Activated CD8-positive, alpha-beta T cell treated with anti-CD3 and anti-CD28 coated beads for 36 hours (primary cell): ENCODE data around the gene SLC2A10. TPM values are rescaled to one million over a fixed set of nuclear protein-coding genes. Genes with fewer than 3 reads are reported as not detected.

Experiments used
- ATAC-seq: fragments of 200-7000 bp; cut with Tn5 transposase; one replicate; pipeline ENCODE4 v1.10.0; 2021; ENCODE audit warnings: mild to moderate bottlenecking, moderate library complexity
- CTCF ChIA-PET: fragments of 350-600 bp; sonication (Branson Sonifier 250); formaldehyde crosslinking; loops from one replicate; lab custom pipeline; 2021; ENCODE audit warnings: antibody characterized with exemption; lab: Charles Lee
- POLR2A ChIA-PET: fragments of 350-600 bp; sonication (Branson Sonifier 250); formaldehyde crosslinking; loops from one replicate; lab custom pipeline; 2021; ENCODE audit warnings: antibody characterized with exemption; lab: Charles Lee
- DNase-seq: peaks from one replicate; pipeline ENCODE4 v3.0.0-alpha.2; 2020
- H3K27ac Mint-ChIP-seq: one replicate; pipeline ENCODE4 v1.8.0; 2021; ENCODE audit warnings: mild to moderate bottlenecking, mixed read lengths
- H3K27me3 Mint-ChIP-seq: one replicate; pipeline ENCODE4 v1.8.0; 2021; ENCODE audit warnings: mixed read lengths
- H3K36me3 Mint-ChIP-seq: one replicate; pipeline ENCODE4 v1.8.0; 2021; ENCODE audit warnings: low read depth, mixed read lengths
- H3K4me1 Mint-ChIP-seq: one replicate; pipeline ENCODE4 v1.8.0; 2021; ENCODE audit warnings: low read depth, mixed read lengths
- H3K4me3 Mint-ChIP-seq: one replicate; pipeline ENCODE4 v1.8.0; 2021; ENCODE audit warnings: mild to moderate bottlenecking, moderate library complexity, mixed read lengths
- H3K9me3 Mint-ChIP-seq: one replicate; pipeline ENCODE4 v1.8.0; 2021; ENCODE audit warnings: mixed read lengths
- intact Hi-C: fragments of 100-400 bp; cut with micrococcal nuclease; formaldehyde crosslinking; loops from one replicate; pipeline ENCODE4 v1.10.0; 2022
- total RNA-seq, 2 experiments: library from RNA; stranded (reverse); gene quantifications; one replicate each; pipeline ENCODE4 v1.2.3, GENCODE V29; 2021
- TF ChIP-seq, protein P1 (sequence below): fragments of 200-600 bp; IDR thresholded peaks from one replicate; pipeline ENCODE4 v1.8.0; 2022; ENCODE audit warnings: antibody characterized with exemption, mild to moderate bottlenecking

The SLC2A10 gene
- total RNA-seq, 2 experiments from 2014 or later, result not detected

DNA sequence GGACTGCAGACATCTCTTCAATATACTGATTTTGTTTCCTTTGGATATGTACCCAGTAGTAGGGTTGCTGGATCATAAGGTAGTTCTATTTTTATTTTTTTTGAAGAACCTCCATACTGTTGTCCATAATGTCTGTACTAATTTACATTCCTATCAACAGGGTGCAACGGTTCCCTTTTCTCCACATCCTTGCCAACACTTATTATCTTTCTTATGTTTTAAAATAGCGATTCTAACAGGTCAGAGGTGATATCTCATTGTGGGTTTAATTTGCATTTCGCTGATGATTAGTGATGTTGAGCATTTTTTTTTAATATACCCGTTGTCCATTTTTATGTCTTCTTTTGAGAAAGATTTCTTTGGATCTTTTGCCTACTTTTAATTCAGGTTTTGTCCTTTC, 18.3 kb upstream of the SLC2A10 start:
- ChIA-PET POLR2A (no interaction called here), CTCF (interaction anchor here (1.2 kb wide), 1 partner anchor 8 kb away, joined by 3 read pairs; no protein-coding TSS in a partner anchor)
- no peak for ATAC-seq
- intact Hi-C loops, result no loop called here
- peaks cover 30% of the 10 kb centered on the region for H3K4me1 Mint-ChIP-seq
- DNase-seq, result no peak
- H3K27me3 Mint-ChIP-seq, result no peaks in the 10 kb centered on the region
- H3K27ac Mint-ChIP-seq, result no peak overlapping the region
- no peak overlapping the region for H3K4me3 Mint-ChIP-seq
- peaks cover 18% of the 10 kb centered on the region for H3K36me3 Mint-ChIP-seq
- TF ChIP-seq, protein P1, sequence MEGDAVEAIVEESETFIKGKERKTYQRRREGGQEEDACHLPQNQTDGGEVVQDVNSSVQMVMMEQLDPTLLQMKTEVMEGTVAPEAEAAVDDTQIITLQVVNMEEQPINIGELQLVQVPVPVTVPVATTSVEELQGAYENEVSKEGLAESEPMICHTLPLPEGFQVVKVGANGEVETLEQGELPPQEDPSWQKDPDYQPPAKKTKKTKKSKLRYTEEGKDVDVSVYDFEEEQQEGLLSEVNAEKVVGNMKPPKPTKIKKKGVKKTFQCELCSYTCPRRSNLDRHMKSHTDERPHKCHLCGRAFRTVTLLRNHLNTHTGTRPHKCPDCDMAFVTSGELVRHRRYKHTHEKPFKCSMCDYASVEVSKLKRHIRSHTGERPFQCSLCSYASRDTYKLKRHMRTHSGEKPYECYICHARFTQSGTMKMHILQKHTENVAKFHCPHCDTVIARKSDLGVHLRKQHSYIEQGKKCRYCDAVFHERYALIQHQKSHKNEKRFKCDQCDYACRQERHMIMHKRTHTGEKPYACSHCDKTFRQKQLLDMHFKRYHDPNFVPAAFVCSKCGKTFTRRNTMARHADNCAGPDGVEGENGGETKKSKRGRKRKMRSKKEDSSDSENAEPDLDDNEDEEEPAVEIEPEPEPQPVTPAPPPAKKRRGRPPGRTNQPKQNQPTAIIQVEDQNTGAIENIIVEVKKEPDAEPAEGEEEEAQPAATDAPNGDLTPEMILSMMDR, result no peak
- H3K9me3 Mint-ChIP-seq, result no peaks in the 10 kb centered on the region

DNA sequence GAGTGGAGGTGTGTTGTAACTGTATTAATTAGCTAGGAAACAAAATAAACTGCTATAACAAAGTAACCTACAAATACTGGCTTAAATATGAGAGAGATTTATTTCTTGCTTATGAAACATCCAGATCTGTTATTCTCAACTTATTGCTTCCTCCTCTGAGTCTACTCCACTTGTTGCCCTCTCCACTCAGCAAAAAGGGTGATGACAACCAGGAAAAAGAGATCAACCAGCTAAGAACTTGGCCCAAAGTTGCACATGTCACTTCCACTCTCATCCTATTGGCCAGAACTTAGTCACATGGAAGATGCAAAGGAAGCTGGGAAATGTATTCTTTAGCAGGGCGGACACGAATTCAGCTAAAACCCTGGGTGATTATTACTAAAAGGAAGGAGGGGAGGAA, 15.0 kb upstream of the SLC2A10 start:
- no peak overlapping the region for H3K27ac Mint-ChIP-seq
- intact Hi-C loops, result no loop called here
- H3K9me3 Mint-ChIP-seq, result no peaks in the 10 kb centered on the region
- TF ChIP-seq, protein P1, result no peak
- ATAC-seq (no peak), DNase-seq (no peak)
- H3K4me1 Mint-ChIP-seq, result peaks cover 10% of the 10 kb centered on the region
- POLR2A ChIA-PET, result interaction anchor here (0.7 to 0.8 kb wide), 2 partner anchors 14 to 23 kb away, joined by 3 read pairs; no protein-coding TSS in a partner anchor
- H3K4me3 Mint-ChIP-seq, result no peak overlapping the region
- CTCF ChIA-PET, result interaction anchor here (1.1 to 3.5 kb wide), 6 partner anchors 8 to 180 kb away, joined by 3 to 17 read pairs (median 4); no protein-coding TSS in a partner anchor
- no peaks in the 10 kb centered on the region for H3K27me3 Mint-ChIP-seq
- H3K36me3 Mint-ChIP-seq, result no peaks in the 10 kb centered on the region

DNA sequence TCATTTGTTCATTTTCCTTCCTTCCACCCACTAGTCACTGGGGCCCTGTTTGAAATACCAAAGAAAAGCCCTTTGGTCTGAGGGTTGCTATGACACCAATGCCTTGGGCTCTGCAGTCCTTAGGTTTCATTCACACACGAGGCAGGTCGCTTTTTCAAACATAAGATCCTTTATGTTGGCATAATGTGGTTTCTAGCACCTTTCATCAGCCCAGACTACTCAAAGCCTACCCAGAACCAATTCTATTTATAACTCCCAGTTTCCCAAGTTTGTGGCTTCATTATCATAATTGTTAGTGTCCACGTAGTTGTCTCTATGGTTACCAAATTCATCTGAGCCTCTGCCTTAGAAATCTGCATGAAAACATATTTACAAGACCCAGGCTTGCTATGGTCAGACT, 13.6 kb upstream of the SLC2A10 start:
- ChIA-PET CTCF (no interaction called here), POLR2A (no interaction called here)
- TF ChIP-seq, protein P1, result no peak
- no peaks in the 10 kb centered on the region for H3K9me3 Mint-ChIP-seq
- H3K4me3 Mint-ChIP-seq, result no peak overlapping the region
- no peaks in the 10 kb centered on the region for H3K36me3 Mint-ChIP-seq
- H3K27me3 Mint-ChIP-seq, result peaks cover 9% of the 10 kb centered on the region
- intact Hi-C loops, result no loop called here
- ATAC-seq, result no peak
- no peak for DNase-seq
- H3K4me1 Mint-ChIP-seq, result peaks cover 5% of the 10 kb centered on the region
- H3K27ac Mint-ChIP-seq, result no peak overlapping the region

DNA sequence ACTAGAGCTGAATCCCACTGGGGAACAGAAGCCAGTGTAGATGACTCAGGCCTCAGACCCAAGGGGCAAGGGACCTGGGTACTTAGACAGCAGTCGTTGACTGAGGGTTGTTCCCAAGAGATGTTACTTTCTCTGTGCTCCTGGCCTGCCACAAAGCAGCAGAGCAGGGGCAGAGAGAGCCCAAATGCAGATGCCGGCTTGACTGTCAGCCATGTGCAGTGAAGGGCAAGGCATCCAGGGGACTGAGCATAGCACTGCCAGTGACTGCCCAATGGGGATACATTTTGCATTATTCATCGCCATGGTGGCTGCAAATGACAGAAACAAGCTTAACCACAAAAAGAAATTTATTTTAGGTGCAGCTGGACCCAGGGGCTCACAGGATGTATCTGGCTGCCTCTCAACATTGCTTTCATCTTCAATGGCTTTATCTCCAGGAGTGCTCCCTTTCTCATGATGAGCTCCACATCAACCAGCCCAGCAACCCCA, 12.6 kb upstream of the SLC2A10 start:
- Mint-ChIP-seq H3K9me3 (no peaks in the 10 kb centered on the region), H3K27ac (no peak overlapping the region), H3K4me1 (peaks cover 5% of the 10 kb centered on the region), H3K4me3 (no peak overlapping the region), H3K27me3 (peaks cover 11% of the 10 kb centered on the region), H3K36me3 (no peaks in the 10 kb centered on the region)
- no peak for DNase-seq
- ChIA-PET CTCF (interaction anchor here (0.9 to 1.2 kb wide), 2 partner anchors 14 to 17 kb away, joined by 3 to 4 read pairs; no protein-coding TSS in a partner anchor), POLR2A (no interaction called here)
- no peak for ATAC-seq
- intact Hi-C loops, result no loop called here
- TF ChIP-seq, protein P1, result no peak

DNA sequence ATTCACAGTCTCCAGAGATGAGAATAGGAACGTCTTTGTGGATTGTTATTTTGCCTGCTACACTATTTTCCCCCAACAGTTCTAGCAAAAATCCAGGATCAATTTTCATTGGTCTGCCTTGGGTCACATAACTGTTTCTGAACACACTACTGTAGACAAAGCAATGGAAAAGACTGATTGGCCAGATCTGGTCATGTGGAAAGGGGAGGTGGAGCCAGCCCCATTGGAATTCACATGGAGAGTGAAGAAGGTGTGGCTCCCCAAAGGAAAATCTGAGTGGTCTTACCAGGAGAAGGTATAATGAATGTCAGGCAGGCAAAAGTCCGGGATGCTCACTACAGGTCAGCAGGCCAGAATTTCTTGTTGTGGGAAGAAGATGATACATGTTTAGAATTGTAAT, 10.7 kb upstream of the SLC2A10 start:
- no peak overlapping the region for H3K27ac Mint-ChIP-seq
- H3K27me3 Mint-ChIP-seq, result peaks cover 13% of the 10 kb centered on the region
- POLR2A ChIA-PET, result no interaction called here
- ATAC-seq (no peak), DNase-seq (no peak)
- peaks cover 5% of the 10 kb centered on the region for H3K4me1 Mint-ChIP-seq
- no peaks in the 10 kb centered on the region for H3K9me3 Mint-ChIP-seq
- H3K36me3 Mint-ChIP-seq, result no peaks in the 10 kb centered on the region
- CTCF ChIA-PET, result interaction anchor here (0.7 to 1.4 kb wide), 2 partner anchors 8 to 16 kb away, joined by 3 to 5 read pairs; no protein-coding TSS in a partner anchor
- no peak overlapping the region for H3K4me3 Mint-ChIP-seq
- intact Hi-C loops, result no loop called here
- TF ChIP-seq, protein P1, result no peak
